Measurements from ENCODE around the gene CRYBB2.
A peak's percentile ranks its signal among the peaks of the same experiment; 100 is the strongest.
"Not testable (repeated sequence)": the region's sequence is repeated elsewhere in the genome, so short reads cannot be mapped to it uniquely, and the experiment has no call there.

CRYBB2 gene, protein sequence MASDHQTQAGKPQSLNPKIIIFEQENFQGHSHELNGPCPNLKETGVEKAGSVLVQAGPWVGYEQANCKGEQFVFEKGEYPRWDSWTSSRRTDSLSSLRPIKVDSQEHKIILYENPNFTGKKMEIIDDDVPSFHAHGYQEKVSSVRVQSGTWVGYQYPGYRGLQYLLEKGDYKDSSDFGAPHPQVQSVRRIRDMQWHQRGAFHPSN

DNA sequence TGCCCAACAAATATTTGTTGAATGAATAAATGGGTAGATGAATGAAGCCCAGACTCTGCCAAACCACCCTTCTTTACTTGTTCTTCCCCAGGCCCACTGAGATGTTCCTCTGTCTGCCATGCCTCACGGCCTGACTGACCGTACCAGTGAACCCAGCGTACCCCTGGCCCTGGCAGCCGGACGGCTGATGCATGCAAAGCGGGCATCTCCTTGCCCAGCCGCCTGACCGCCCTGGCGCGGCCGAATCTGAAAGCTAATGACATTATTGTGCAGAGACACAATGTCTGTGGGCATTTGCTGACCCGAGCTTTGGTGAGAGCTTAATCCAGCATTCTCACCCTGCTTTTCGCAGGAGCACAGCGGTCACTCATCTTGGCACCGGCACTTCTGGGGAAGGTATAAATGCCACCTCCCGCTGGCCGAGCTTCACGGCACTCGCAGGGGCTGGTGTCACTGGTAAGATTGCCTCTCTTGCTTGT lies at the start of gene CRYBB2:
Gene CRYBB2 (plus strand): TSS at position 429 of the 479 bp plus-strand sequence. CDS start 1,791 bp downstream, outside the sequence.
- H3K27ac Mint-ChIP-seq: no peak within 1 kb of the TSS
- ATAC-seq (replicated peaks) (no peak), DNase-seq (no peak)
- no peaks in the 10 kb centered on the region for H3K9me3 Mint-ChIP-seq
- H3K4me3 Mint-ChIP-seq: no peak within 1 kb of the TSS
- H3K4me1 Mint-ChIP-seq: no peaks in the 10 kb centered on the region
- no peaks in the 10 kb centered on the region for H3K36me3 Mint-ChIP-seq
- peaks cover 20 to 22% of the 10 kb centered on the region in 2 donors for H3K27me3 Mint-ChIP-seq

GRCh38 chr22:25170426-25170980 lies 48.9 kb upstream of the CRYBB2 start:
- Mint-ChIP-seq H3K36me3 (no peaks in the 10 kb centered on the region), H3K27ac (no peak overlapping the region), H3K9me3 (no peaks in the 10 kb centered on the region), H3K4me1 (no peaks in the 10 kb centered on the region), H3K27me3 (peaks cover 11 to 12% of the 10 kb centered on the region in 2 donors), H3K4me3 (no peak overlapping the region)
- ATAC-seq (replicated peaks): no peak
- DNase-seq: no peak

GRCh38 chr22:25172153-25172552 lies 47.3 kb upstream of the CRYBB2 start:
- peaks cover 6% of the 10 kb centered on the region in 2 donors for H3K27me3 Mint-ChIP-seq

GRCh38 chr22:25174156-25174887 lies 45.1 kb upstream of the CRYBB2 start:
- H3K4me3 Mint-ChIP-seq: no peak overlapping the region
- H3K9me3 Mint-ChIP-seq: peaks cover 1 to 2% of the 10 kb centered on the region in 2 donors
- ATAC-seq (replicated peaks) (no peak), DNase-seq (no peak)
- H3K27ac Mint-ChIP-seq: no peak overlapping the region
- H3K36me3 Mint-ChIP-seq: no peaks in the 10 kb centered on the region
- H3K4me1 Mint-ChIP-seq: no peaks in the 10 kb centered on the region
- H3K27me3 Mint-ChIP-seq: peaks cover 6% of the 10 kb centered on the region in 2 donors

More at GRCh38 chr22:25172153-25172552, 47.3 kb upstream of the CRYBB2 start:
- Mint-ChIP-seq H3K9me3 (no peaks in the 10 kb centered on the region), H3K4me3 (no peak overlapping the region), H3K27ac (no peak overlapping the region), H3K36me3 (no peaks in the 10 kb centered on the region), H3K4me1 (no peaks in the 10 kb centered on the region)
- no peak for DNase-seq
- peak; percentile 59 to 71 for ATAC-seq (replicated peaks)

DNA sequence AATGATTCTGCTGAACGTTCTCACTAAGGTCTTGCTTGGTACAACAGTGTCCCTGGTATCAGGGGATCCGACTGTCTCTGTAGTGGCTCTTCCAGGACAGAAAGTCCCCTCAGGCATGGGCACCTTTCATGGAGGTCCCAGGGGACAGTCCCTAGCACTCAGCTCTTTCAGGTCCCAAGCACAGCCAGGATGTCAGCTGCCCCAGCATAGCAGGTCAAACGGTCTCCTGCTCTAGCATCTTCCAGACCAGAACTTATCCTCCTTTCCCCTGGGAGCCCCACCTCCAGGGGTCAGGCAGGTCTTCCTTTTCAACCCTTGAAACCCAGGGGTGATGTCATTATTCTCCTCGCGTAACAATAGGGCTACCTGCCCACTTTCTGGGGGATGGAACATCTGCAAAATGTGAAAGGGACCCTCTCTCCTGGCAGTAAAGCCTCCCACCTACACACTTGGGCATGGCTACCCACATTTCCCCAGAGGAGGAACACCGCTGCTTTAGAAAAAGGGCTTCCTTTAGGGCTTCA lies 44.5 kb upstream of the CRYBB2 start:
- DNase-seq (no peak), ATAC-seq (replicated peaks) (no peak)
- Mint-ChIP-seq H3K27ac (no peak overlapping the region), H3K27me3 (peaks cover 6% of the 10 kb centered on the region in 2 donors), H3K9me3 (peaks cover 7 to 8% of the 10 kb centered on the region in 2 donors), H3K36me3 (no peaks in the 10 kb centered on the region), H3K4me3 (no peak overlapping the region), H3K4me1 (no peaks in the 10 kb centered on the region)

- no peaks in the 10 kb centered on the region for H3K4me1 Mint-ChIP-seq
- ATAC-seq (replicated peaks) (no peak), DNase-seq (no peak)
- H3K36me3 Mint-ChIP-seq: no peaks in the 10 kb centered on the region
- H3K27me3 Mint-ChIP-seq: no peaks in the 10 kb centered on the region
- peaks cover 9% of the 10 kb centered on the region in 2 donors for H3K9me3 Mint-ChIP-seq
- H3K27ac Mint-ChIP-seq: no peak overlapping the region
- no peak overlapping the region for H3K4me3 Mint-ChIP-seq
These were observed 43.3 kb upstream of the CRYBB2 start for GRCh38 chr22:25176175-25176574.

DNA sequence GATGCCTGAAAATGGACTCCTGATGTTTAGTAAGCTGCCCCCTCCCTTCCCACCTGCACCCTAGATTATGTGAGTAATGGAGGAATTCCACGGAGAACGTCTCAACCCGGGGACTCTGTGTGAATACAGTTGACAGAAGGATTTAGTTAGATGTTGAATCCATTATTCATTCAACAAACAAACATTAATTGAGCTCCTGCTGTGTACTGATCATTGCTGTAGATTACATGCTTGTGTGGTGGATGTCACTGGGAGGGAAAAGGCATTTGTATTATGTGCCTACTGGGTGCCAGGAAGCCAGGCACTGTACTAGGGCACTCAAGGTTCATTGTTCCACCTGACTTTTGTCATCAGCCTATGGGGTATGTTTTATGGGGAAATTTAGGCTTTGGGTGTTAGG lies 42.6 kb upstream of the CRYBB2 start:
- Mint-ChIP-seq H3K36me3 (no peaks in the 10 kb centered on the region), H3K9me3 (peaks cover 9% of the 10 kb centered on the region in 2 donors), H3K27me3 (no peaks in the 10 kb centered on the region), H3K4me3 (no peak overlapping the region), H3K27ac (no peak overlapping the region), H3K4me1 (no peaks in the 10 kb centered on the region)
- ATAC-seq (replicated peaks): no peak
- DNase-seq: no peak

DNA sequence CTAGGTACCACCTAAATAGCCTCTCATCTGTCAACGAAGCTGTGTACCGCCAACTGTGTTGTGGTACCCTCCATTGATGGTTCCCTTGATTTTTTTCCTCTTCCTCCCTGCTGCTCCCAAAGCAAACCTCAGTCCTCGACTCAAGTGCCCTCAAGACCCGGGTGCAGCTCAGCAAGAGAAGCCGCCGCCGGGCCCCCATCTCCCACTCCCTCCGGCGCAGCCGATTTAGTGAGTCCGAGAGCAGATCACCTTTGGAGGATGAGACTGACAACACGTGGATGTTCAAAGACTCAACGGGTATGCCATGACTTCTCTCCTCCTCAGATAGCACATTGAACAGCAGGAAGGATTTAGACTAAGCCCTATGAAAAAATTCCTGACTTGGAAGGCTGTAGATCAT lies 42.2 kb upstream of the CRYBB2 start:
- peaks cover 9% of the 10 kb centered on the region in 2 donors for H3K9me3 Mint-ChIP-seq

DNA sequence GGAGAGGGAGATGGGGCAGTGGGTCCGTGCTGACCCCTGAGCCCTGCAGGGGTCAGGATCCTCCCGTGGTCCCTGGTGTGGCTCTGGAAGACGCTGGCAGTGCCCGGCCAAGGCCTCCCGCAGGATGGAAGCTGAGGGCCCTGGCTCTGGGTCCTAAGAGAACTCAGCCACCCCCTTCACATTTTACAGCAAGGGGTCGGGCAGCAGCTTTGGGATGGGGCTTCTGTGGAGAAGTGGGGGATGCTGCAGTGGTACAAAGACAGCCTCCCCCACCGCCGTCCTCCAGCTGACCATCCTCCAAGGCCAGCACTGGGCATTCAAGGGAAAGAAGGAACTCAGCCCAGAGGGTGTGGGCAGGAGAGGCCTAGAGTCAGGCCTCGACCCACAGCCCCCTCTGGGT lies 41.5 kb upstream of the CRYBB2 start:
- ATAC-seq (replicated peaks) (no peak), DNase-seq (no peak)
- peaks cover 4 to 6% of the 10 kb centered on the region in 2 donors for H3K27me3 Mint-ChIP-seq
- no peaks in the 10 kb centered on the region for H3K36me3 Mint-ChIP-seq
- H3K9me3 Mint-ChIP-seq: peaks cover 9% of the 10 kb centered on the region in 2 donors
- no peak overlapping the region for H3K27ac Mint-ChIP-seq
- H3K4me3 Mint-ChIP-seq: no peak overlapping the region
- no peaks in the 10 kb centered on the region for H3K4me1 Mint-ChIP-seq

More for the DNA sequence above, 42.2 kb upstream of the CRYBB2 start:
- Mint-ChIP-seq H3K27me3 (peaks cover 2 to 3% of the 10 kb centered on the region in 2 donors), H3K36me3 (no peaks in the 10 kb centered on the region), H3K4me3 (no peak overlapping the region), H3K4me1 (no peaks in the 10 kb centered on the region), H3K27ac (no peak overlapping the region)
- DNase-seq (no peak), ATAC-seq (replicated peaks) (no peak)

GRCh38 chr22:25178348-25178747 lies 41.1 kb upstream of the CRYBB2 start:
- H3K27me3 Mint-ChIP-seq, H3K9me3 Mint-ChIP-seq, H3K36me3 Mint-ChIP-seq, H3K27ac Mint-ChIP-seq, H3K4me1 Mint-ChIP-seq, DNase-seq: not testable (repeated sequence)
- peak overlapping the region in 1 of 2 donors; percentile 44 for H3K4me3 Mint-ChIP-seq
- peak; percentile 43 to 51 for ATAC-seq (replicated peaks)

- not testable (repeated sequence) for H3K4me1 Mint-ChIP-seq
These were observed 40.4 kb upstream of the CRYBB2 start for GRCh38 chr22:25178869-25179631.

GRCh38 chr22:25182131-25183110 lies 37.0 kb upstream of the CRYBB2 start:
- Mint-ChIP-seq H3K4me1 (no peaks in the 10 kb centered on the region), H3K27me3 (peaks cover 4 to 6% of the 10 kb centered on the region in 2 donors), H3K36me3 (no peaks in the 10 kb centered on the region), H3K27ac (no peak overlapping the region), H3K4me3 (no peak overlapping the region), H3K9me3 (peaks cover 9% of the 10 kb centered on the region in 2 donors)
- DNase-seq (no peak), ATAC-seq (replicated peaks) (no peak)

More at GRCh38 chr22:25178869-25179631, 40.4 kb upstream of the CRYBB2 start:
- H3K27ac Mint-ChIP-seq, H3K9me3 Mint-ChIP-seq, H3K36me3 Mint-ChIP-seq, H3K4me3 Mint-ChIP-seq, H3K27me3 Mint-ChIP-seq, DNase-seq: not testable (repeated sequence)
- peak; percentile 69 to 71 for ATAC-seq (replicated peaks)

DNA sequence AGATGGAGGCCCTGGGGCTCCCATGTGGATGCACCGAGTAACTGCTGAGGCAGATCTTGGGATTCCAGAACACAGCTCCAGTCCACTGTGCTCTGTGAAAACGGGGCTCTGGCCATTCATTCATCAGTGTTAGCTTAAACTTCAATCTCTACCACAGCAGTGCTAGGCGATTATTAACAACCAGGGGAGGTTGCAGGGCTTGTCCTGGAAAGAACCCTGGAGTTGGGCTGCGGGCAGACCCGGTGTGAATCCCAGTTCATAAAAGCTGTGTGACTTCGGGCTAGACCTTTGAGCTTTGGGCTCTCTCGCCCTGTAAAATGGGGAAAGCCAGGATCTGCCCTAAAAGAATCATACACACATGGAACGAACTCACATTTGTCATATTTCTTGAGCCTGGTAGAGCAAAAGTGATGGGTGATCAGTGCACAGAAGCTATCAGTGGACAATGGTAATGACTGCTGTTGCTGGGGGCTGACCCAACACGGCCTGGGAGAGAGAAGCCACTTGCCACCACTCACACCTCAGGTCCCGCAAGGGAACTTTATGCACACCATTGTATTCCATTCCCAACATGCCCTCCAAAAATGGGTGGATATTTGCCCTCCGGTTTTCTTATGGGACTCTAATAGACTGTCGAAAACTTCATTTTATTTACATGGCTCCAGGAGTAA lies 35.4 kb upstream of the CRYBB2 start:
- no peak for ATAC-seq (replicated peaks)
- H3K27ac Mint-ChIP-seq: no peak overlapping the region
- H3K36me3 Mint-ChIP-seq: no peaks in the 10 kb centered on the region
- H3K27me3 Mint-ChIP-seq: peaks cover 4 to 6% of the 10 kb centered on the region in 2 donors
- peaks cover 7 to 9% of the 10 kb centered on the region in 2 donors for H3K9me3 Mint-ChIP-seq
- no peak for DNase-seq
- H3K4me3 Mint-ChIP-seq: no peak overlapping the region
- H3K4me1 Mint-ChIP-seq: no peaks in the 10 kb centered on the region

All from stimulated activated naive B cell treated with anti-CD40 and anti-IgM and Interleukin-4, amounts not matched to agents 10 μg/mL and 1 μg/mL and 100 μg/mL, for 72 hours (primary cell).